Astrocyte (in vitro differentiated cells and primary cell): ENCODE results near the gene EIF3F.

ENCODE experiments used
- CTCF ChIP-seq: IDR thresholded peaks from 2 replicates; pipeline ENCODE4 v1.5.1; 2011; ENCODE audit warnings: low read depth, mild to moderate bottlenecking, inconsistent platforms, low read length, moderate library complexity; ENCODE audit not compliant: insufficient read depth
- EZH2 ChIP-seq: IDR thresholded peaks from 2 replicates; pipeline ENCODE4 v1.6.1; 2012; ENCODE audit warnings: mild to moderate bottlenecking, low read length, inconsistent platforms; ENCODE audit not compliant: insufficient read depth

DNA sequence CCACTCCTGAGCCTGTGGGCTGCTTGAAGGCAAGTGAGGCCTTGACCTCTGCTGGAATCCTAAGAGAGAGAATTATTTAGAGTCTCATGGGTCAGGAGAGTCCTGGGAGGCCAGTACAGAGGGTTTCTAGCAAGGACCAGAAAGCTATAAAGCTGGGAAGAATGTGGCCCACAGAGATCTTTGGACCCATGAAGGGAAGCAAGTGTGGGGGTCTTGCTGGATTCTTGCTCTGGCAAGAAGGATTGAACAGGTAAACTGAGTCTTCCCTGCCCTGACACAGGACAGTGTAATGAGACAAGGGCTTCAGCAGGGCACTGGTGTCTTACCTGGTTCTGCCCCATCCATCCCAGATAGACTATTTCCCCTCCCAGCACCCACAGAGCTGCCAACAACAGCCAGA is 18.4 kb downstream of the EIF3F start:
- TF ChIP-seq CTCF (no peak), EZH2 (no peak)
